Measurements from ENCODE around the gene NMT2. TPM values are rescaled to one million over a fixed set of nuclear protein-coding genes. Genes with fewer than 3 reads are reported as not detected.

NMT2 gene
- total and polyA plus RNA-seq, 2 donors (not counting 1 experiment from before 2014, with no cell fraction given) = 16.6 to 21.0 TPM

DNA sequence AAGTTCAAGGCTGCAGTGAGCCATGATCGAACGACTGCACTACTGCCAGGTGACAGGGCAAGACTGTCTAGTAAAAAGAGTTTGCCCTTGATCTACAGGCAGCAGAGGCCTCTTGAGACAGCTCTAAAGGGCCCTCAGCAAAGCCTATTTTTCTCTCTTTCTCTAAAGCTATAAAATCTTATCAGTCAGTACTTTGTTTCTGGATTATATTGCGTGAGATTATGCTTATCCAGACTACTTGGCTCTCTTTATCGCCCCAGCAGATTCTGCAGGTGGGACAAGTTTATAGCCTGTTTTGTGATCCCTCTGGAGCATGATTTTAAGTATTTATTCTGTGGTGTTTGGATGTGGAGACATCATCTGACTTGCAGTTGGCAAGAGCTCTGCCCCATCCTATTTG lies 68.6 kb downstream of the NMT2 start:
- peaks cover 5% of the 10 kb centered on the region for H3K36me3 ChIP-seq (ENCODE audit: control insufficient read depth, insufficient read depth, low read length)
- no peak overlapping the region for H3K27ac ChIP-seq (ENCODE audit: insufficient read depth, low read length)
- no peak overlapping the region for H3K4me2 ChIP-seq (ENCODE audit: extremely low read depth, insufficient read depth, low read length)
- no peak overlapping the region for H3K9ac ChIP-seq (ENCODE audit: insufficient read depth, low read length)
- H3K4me1 ChIP-seq (ENCODE audit: control insufficient read depth, extremely low read depth, insufficient read depth, low read length) = peaks cover 2% of the 10 kb centered on the region
- peaks cover 33% of the 10 kb centered on the region for H3K79me2 ChIP-seq (ENCODE audit: control insufficient read depth, insufficient read depth, low read length)
- TF ChIP-seq EZH2 (IDR thresholded peaks at IDR 0.05; ENCODE audit: low read length, missing control alignments) = no peak
- H3K9me3 ChIP-seq (ENCODE audit: control insufficient read depth, insufficient read depth, low read depth, low read length) = no peaks in the 10 kb centered on the region
- no peak overlapping the region for H3K4me3 ChIP-seq (replicated peaks in 1 of 4; ENCODE audit: control extremely low read depth in 1 of 4, insufficient read depth in 1 of 4, low read depth in 3 of 4, low read length in 4 of 4)
- H2AFZ ChIP-seq (ENCODE audit: low read length) = no peak overlapping the region
- H4K20me1 ChIP-seq (ENCODE audit: control insufficient read depth, extremely low read depth, insufficient read depth, low read length) = no peaks in the 10 kb centered on the region
- no peak for DNase-seq (ENCODE audit: low read depth in 2 of 2)
- no peaks in the 10 kb centered on the region for H3K27me3 ChIP-seq (ENCODE audit: control insufficient read depth, insufficient read depth, low read length)

DNA sequence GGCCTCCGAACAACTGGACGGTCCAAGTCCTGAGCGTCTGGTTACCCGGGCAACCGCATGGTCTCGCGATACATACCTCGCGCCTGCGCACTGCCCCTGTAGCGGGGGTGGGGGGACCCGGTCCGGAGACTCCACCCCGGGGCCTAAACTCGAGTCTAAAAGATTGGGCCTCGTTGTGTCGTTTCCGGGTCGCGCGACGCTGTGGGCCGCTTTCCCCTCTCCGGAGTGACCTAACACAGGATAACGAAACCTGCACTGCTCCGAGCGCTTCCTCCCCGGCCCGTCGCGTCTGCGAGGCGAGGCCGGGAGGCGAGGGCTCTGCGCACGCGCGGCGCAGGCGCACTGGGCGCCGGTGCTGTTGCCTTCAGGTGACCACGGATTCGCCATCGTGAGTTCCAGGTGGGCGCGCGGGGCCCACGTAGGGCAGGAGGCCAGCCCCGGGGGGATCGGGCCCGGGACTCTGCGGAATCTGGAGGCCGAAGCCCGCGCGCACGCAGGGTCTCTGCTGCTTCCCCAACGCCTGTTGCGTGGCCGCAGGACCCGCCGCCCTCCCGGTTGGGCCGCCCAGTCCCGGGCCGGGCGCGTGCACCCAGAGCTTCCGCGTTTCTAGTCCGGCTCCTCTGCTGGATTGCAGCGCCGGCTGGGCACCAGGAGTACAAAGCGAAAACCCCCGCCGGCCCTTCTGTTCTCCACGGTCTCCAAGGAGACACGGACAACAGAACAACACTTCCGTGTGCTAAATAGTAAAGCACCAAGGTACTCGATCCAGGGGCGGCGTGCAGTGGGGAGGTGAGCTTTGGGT lies 71.3 kb downstream of the NMT2 start, which contains the start of gene RPP38:
TSS of gene RPP38 (plus strand) at position 345 of the 802 bp plus-strand sequence. CDS start 5,960 bp downstream, outside the sequence.
- no peaks in the 10 kb centered on the region for H4K20me1 ChIP-seq (ENCODE audit: control insufficient read depth, extremely low read depth, insufficient read depth, low read length)
- H3K9me3 ChIP-seq (ENCODE audit: control insufficient read depth, insufficient read depth, low read depth, low read length) = no peaks in the 10 kb centered on the region
- H3K79me2 ChIP-seq (ENCODE audit: control insufficient read depth, insufficient read depth, low read length) = peaks cover 33% of the 10 kb centered on the region
- peak within 1 kb of the TSS; percentile 87 for H3K27ac ChIP-seq (ENCODE audit: insufficient read depth, low read length)
- no peak for TF ChIP-seq EZH2 (IDR thresholded peaks at IDR 0.05; ENCODE audit: low read length, missing control alignments)
- TF ChIP-seq, protein P1, sequence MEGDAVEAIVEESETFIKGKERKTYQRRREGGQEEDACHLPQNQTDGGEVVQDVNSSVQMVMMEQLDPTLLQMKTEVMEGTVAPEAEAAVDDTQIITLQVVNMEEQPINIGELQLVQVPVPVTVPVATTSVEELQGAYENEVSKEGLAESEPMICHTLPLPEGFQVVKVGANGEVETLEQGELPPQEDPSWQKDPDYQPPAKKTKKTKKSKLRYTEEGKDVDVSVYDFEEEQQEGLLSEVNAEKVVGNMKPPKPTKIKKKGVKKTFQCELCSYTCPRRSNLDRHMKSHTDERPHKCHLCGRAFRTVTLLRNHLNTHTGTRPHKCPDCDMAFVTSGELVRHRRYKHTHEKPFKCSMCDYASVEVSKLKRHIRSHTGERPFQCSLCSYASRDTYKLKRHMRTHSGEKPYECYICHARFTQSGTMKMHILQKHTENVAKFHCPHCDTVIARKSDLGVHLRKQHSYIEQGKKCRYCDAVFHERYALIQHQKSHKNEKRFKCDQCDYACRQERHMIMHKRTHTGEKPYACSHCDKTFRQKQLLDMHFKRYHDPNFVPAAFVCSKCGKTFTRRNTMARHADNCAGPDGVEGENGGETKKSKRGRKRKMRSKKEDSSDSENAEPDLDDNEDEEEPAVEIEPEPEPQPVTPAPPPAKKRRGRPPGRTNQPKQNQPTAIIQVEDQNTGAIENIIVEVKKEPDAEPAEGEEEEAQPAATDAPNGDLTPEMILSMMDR (conservative IDR thresholded peaks at IDR 0.05 in 1 of 2, IDR thresholded peaks at IDR 0.05 in 1 of 2; ENCODE audit: low read depth in 1 of 2, low read length in 2 of 2) = no peak
- H3K4me3 ChIP-seq (replicated peaks in 1 of 4; ENCODE audit: control extremely low read depth in 1 of 4, insufficient read depth in 1 of 4, low read depth in 3 of 4, low read length in 4 of 4) = peak within 1 kb of the TSS; percentile 71 to 97 (median 82)
- peak within 1 kb of the TSS; percentile 69 for H2AFZ ChIP-seq (ENCODE audit: low read length)
- peak within 1 kb of the TSS; percentile 92 for H3K4me2 ChIP-seq (ENCODE audit: extremely low read depth, insufficient read depth, low read length)
- H3K4me1 ChIP-seq (ENCODE audit: control insufficient read depth, extremely low read depth, insufficient read depth, low read length) = peaks cover 2% of the 10 kb centered on the region
- no peaks in the 10 kb centered on the region for H3K27me3 ChIP-seq (ENCODE audit: control insufficient read depth, insufficient read depth, low read length)
- peak; percentile 90 to 96 for DNase-seq (ENCODE audit: low read depth in 2 of 2)
- no peaks in the 10 kb centered on the region for H3K36me3 ChIP-seq (ENCODE audit: control insufficient read depth, insufficient read depth, low read length)
- peak within 1 kb of the TSS; percentile 97 for H3K9ac ChIP-seq (ENCODE audit: insufficient read depth, low read length)

DNA sequence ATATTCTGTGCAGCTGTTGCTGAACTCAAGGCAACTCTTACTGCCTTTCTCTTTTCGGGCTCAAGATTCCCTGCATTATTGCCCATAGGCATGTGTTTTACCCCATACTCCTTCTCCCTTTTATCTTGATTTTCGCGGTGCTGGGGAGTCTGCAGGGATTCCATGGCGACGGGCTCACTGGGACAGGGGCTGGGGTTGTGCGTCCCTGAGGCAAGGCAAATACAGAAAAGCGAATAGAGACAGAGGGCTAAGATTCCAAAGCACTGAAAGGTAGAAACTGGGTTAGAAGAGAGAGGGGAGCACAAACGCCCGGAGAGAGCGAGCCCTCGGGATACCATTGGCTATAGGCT lies 71.9 kb downstream of the NMT2 start:
- Histone ChIP-seq H4K20me1 (ENCODE audit: control insufficient read depth, extremely low read depth, insufficient read depth, low read length) (no peaks in the 10 kb centered on the region), H3K79me2 (ENCODE audit: control insufficient read depth, insufficient read depth, low read length) (peaks cover 33% of the 10 kb centered on the region), H3K4me2 (ENCODE audit: extremely low read depth, insufficient read depth, low read length) (peak overlapping the region; percentile 92), H3K27ac (ENCODE audit: insufficient read depth, low read length) (peak overlapping the region; percentile 87), H3K27me3 (ENCODE audit: control insufficient read depth, insufficient read depth, low read length) (no peaks in the 10 kb centered on the region), H3K4me3 (replicated peaks in 1 of 4; ENCODE audit: control extremely low read depth in 1 of 4, insufficient read depth in 1 of 4, low read depth in 3 of 4, low read length in 4 of 4) (peak overlapping the region; percentile 71 to 97 (median 82)), H3K4me1 (ENCODE audit: control insufficient read depth, extremely low read depth, insufficient read depth, low read length) (peaks cover 2% of the 10 kb centered on the region), H3K9me3 (ENCODE audit: control insufficient read depth, insufficient read depth, low read depth, low read length) (no peaks in the 10 kb centered on the region), H3K9ac (ENCODE audit: insufficient read depth, low read length) (peak overlapping the region; percentile 97), H3K36me3 (ENCODE audit: control insufficient read depth, insufficient read depth, low read length) (no peaks in the 10 kb centered on the region), H2AFZ (ENCODE audit: low read length) (peak overlapping the region; percentile 69)
- TF ChIP-seq, protein P1 (conservative IDR thresholded peaks at IDR 0.05 in 1 of 2, IDR thresholded peaks at IDR 0.05 in 1 of 2; ENCODE audit: low read depth in 1 of 2, low read length in 2 of 2) = no peak
- TF ChIP-seq EZH2 (IDR thresholded peaks at IDR 0.05; ENCODE audit: low read length, missing control alignments) = no peak
- DNase-seq (ENCODE audit: low read depth in 2 of 2) = no peak

Measured in fibroblast of lung (primary cell).